ENCODE results near the gene GADD45GIP1. TPM values are rescaled to one million over a fixed set of nuclear protein-coding genes. Genes with fewer than 3 reads are reported as not detected.

Gene GADD45GIP1
- total RNA-seq, 3 donors from 2014 or later (not counting 1 experiment from before 2014, with no cell fraction given): 5.3 to 7.1 (median 5.7) TPM

DNA sequence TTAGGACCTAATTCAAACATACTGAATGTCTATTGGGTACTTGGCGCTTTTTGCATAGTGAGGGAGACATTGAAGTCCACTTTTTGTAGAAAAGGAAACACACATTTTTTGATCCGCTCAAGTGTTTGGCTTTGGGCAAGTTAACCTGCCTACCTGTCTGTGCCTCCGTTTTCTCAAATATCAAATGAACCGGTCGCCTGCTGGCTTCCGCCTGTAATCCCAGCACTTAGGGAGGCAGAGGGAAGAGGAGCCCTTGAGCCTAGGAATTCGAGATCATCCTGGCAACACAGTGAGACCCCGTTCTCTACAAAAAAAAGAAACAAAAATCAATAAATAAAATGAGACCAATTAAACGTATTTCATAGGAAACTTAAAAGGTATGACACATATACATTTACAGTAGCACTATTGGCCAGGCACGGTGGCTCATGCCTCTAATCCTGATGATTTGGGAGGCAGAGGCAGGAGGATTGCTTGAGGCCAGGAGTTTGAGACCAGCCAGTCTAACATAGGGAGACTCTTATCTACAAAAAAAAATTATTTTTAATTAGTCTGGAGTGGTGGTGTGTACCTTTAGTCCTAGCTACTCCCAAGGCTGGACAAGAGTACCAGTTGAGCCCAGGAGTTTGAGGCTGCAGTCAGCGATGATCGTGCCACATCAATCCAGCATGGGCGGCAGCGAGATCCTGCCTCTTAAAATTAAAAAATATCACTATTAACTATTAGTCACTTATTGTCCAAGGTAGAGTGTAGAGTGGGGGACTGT lies 10.1 kb downstream of the GADD45GIP1 start:
- intact Hi-C loops (cut with micrococcal nuclease): no loop called here

DNA sequence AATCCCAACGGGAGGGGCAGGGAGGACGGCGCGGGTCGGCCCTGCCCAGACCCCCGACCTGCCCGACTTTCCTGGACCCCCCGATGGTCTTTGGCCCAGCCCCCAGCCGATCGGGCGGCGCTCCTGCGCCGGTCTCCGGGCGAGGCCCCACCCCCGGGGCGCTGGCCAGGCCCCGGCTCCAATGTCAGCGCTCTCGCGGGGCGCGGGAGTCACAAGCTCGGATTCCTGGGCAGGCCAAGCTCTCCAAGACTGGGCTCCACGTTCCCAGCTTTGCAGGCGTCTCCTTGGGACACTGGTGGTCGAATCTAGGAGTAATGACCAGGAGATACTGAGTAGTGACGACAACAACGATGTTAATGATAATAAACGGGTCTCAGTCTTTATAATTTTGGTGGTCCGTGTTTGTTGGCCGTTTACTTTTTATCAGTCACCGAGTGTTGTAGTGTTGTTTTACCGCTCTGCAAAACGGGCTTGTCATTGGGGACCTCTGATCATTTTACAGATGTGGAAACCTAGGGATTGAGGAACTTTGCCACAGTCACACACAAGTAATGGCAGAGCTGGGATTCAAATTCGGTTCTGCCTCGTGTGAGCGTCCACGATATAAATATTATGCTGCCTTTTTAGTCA lies 10.8 kb downstream of the GADD45GIP1 start:
- Histone ChIP-seq H3K36me3 (ENCODE audit: control insufficient read depth, insufficient read depth, low read length) (peaks cover 70% of the 10 kb centered on the region), H3K4me3 (ENCODE audit: low read length) (peak overlapping the region; percentile 57), H3K27ac (ENCODE audit: low read length) (peak overlapping the region; percentile 77), H3K9me3 (ENCODE audit: control insufficient read depth, insufficient read depth, low read length) (no peaks in the 10 kb centered on the region), H3K27me3 (ENCODE audit: control insufficient read depth, insufficient read depth, low read length) (no peaks in the 10 kb centered on the region), H3K4me1 (ENCODE audit: control insufficient read depth, insufficient read depth, low read length) (peaks cover 38% of the 10 kb centered on the region)
- Mint-ChIP-seq H3K9me3 (no peaks in the 10 kb centered on the region), H3K4me3 (peak overlapping the region; percentile 89), H3K36me3 (no peaks in the 10 kb centered on the region), H3K27ac (peak overlapping the region; percentile 94), H3K4me1 (peaks cover 27 to 33% of the 10 kb centered on the region in 2 donors), H3K27me3 (ENCODE audit: low read depth in 2 of 2) (no peaks in the 10 kb centered on the region)
- TF ChIP-seq, protein P1, sequence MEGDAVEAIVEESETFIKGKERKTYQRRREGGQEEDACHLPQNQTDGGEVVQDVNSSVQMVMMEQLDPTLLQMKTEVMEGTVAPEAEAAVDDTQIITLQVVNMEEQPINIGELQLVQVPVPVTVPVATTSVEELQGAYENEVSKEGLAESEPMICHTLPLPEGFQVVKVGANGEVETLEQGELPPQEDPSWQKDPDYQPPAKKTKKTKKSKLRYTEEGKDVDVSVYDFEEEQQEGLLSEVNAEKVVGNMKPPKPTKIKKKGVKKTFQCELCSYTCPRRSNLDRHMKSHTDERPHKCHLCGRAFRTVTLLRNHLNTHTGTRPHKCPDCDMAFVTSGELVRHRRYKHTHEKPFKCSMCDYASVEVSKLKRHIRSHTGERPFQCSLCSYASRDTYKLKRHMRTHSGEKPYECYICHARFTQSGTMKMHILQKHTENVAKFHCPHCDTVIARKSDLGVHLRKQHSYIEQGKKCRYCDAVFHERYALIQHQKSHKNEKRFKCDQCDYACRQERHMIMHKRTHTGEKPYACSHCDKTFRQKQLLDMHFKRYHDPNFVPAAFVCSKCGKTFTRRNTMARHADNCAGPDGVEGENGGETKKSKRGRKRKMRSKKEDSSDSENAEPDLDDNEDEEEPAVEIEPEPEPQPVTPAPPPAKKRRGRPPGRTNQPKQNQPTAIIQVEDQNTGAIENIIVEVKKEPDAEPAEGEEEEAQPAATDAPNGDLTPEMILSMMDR (IDR thresholded peaks at IDR 0.05): no peak
- ATAC-seq: peak; percentile 47 to 64 (median 57)
- intact Hi-C loops (cut with micrococcal nuclease): no loop called here
- peak in 1 of 2 donors; percentile 66 for DNase-seq
- WGBS (ENCODE audit: insufficient coverage): 2% methylated on average over 40 of the region's 40 CpGs

More for the DNA sequence above, 10.1 kb downstream of the GADD45GIP1 start:
- no peaks in the 10 kb centered on the region for H3K27me3 ChIP-seq (ENCODE audit: control insufficient read depth, insufficient read depth, low read length)
- WGBS (ENCODE audit: insufficient coverage): 87% methylated on average over 8 of the region's 14 CpGs
- H3K4me3 Mint-ChIP-seq: peak overlapping the region; percentile 89
- H3K36me3 ChIP-seq (ENCODE audit: control insufficient read depth, insufficient read depth, low read length): peaks cover 68% of the 10 kb centered on the region
- H3K9me3 ChIP-seq (ENCODE audit: control insufficient read depth, insufficient read depth, low read length): no peaks in the 10 kb centered on the region
- DNase-seq (no peak), ATAC-seq (no peak)
- H3K27ac Mint-ChIP-seq: peak overlapping the region; percentile 94
- peaks cover 34% of the 10 kb centered on the region for H3K4me1 ChIP-seq (ENCODE audit: control insufficient read depth, insufficient read depth, low read length)
- H3K27ac ChIP-seq (ENCODE audit: low read length): peak overlapping the region; percentile 77
- H3K4me3 ChIP-seq (ENCODE audit: low read length): peak overlapping the region; percentile 57
- no peaks in the 10 kb centered on the region for H3K9me3 Mint-ChIP-seq
- H3K36me3 Mint-ChIP-seq: no peaks in the 10 kb centered on the region
- TF ChIP-seq, protein P1 (IDR thresholded peaks at IDR 0.05): no peak
- no peaks in the 10 kb centered on the region for H3K27me3 Mint-ChIP-seq (ENCODE audit: low read depth in 2 of 2)
- H3K4me1 Mint-ChIP-seq: peaks cover 27 to 33% of the 10 kb centered on the region in 2 donors

DNA sequence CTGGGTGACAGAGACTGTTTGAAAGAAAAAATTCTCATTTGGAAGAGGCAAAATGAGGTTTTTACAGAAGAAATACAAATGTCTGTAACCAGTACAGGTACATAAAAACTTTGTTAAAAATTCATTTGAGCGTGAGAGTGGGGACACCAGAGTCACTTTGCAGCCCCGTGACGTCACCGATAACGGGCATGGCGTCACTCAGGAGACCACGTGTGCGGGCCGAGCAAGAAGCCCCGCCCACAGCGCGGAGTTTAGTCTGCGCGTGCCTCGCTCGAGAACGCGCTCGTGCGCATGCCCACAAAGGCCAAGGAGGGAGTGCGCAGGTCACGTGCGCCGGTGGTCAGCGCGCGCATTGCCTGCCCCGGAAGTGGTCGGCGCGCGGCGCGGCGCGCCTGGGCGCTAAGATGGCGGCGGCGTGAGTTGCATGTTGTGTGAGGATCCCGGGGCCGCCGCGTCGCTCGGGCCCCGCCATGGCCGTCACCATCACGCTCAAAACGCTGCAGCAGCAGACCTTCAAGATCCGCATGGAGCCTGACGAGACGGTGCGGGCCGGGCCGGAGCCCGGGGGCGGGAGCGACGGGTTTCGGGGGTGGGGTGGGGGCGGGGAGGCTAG lies 11.4 kb downstream of the GADD45GIP1 start, which contains the start of gene RAD23A:
RAD23A (plus strand) TSS at position 384 of the 613 bp plus-strand sequence; CDS start at position 471, 87 bp downstream.
- ATAC-seq: peak; percentile 88 to 95 (median 88)
- WGBS (ENCODE audit: insufficient coverage): under 1% methylated on average over 62 of the region's 62 CpGs
- Mint-ChIP-seq H3K27me3 (ENCODE audit: low read depth in 2 of 2) (no peaks in the 10 kb centered on the region), H3K4me1 (peaks cover 30 to 35% of the 10 kb centered on the region in 2 donors), H3K36me3 (no peaks in the 10 kb centered on the region), H3K27ac (peak within 1 kb of the TSS; percentile 94), H3K4me3 (peak within 1 kb of the TSS; percentile 97), H3K9me3 (no peaks in the 10 kb centered on the region)
- H3K4me3 ChIP-seq (ENCODE audit: low read length): peak within 1 kb of the TSS; percentile 57
- no peaks in the 10 kb centered on the region for H3K9me3 ChIP-seq (ENCODE audit: control insufficient read depth, insufficient read depth, low read length)
- DNase-seq: peak; percentile 99 to 100
- intact Hi-C loops (cut with micrococcal nuclease): no loop called here
- TF ChIP-seq, protein P1 (IDR thresholded peaks at IDR 0.05): no peak
- H3K4me1 ChIP-seq (ENCODE audit: control insufficient read depth, insufficient read depth, low read length): peaks cover 45% of the 10 kb centered on the region
- H3K27me3 ChIP-seq (ENCODE audit: control insufficient read depth, insufficient read depth, low read length): no peaks in the 10 kb centered on the region
- peaks cover 71% of the 10 kb centered on the region for H3K36me3 ChIP-seq (ENCODE audit: control insufficient read depth, insufficient read depth, low read length)
- peak within 1 kb of the TSS; percentile 87 for H3K27ac ChIP-seq (ENCODE audit: low read length)

All from natural killer cell (primary cell).